ENCODE measurements around the gene AGRN.

Gene AGRN

GRCh38 chr1:1033731-1034438, 14.0 kb downstream of the AGRN start:
- no peak for TF ChIP-seq CTCF (IDR thresholded peaks at IDR 0.05; ENCODE audit: low read depth, low read length, missing control alignments)
- in situ Hi-C loops (cut with HindIII; ENCODE audit: low sequenced_read_pairs): no loop called here
- no peak for DNase-seq (ENCODE audit: low read depth)
- peak overlapping the region; percentile 23 for H3K4me3 ChIP-seq (ENCODE audit: low read depth, low read length)

GRCh38 chr1:1034439-1034781, 14.5 kb downstream of the AGRN start:
- TF ChIP-seq CTCF (IDR thresholded peaks at IDR 0.05; ENCODE audit: low read depth, low read length, missing control alignments): no peak
- no peak for DNase-seq (ENCODE audit: low read depth)
- no peak overlapping the region for H3K4me3 ChIP-seq (ENCODE audit: low read depth, low read length)
- in situ Hi-C loops (cut with HindIII; ENCODE audit: low sequenced_read_pairs): no loop called here

- no peak for DNase-seq (ENCODE audit: low read depth)
- no peak for TF ChIP-seq CTCF (IDR thresholded peaks at IDR 0.05; ENCODE audit: low read depth, low read length, missing control alignments)
- in situ Hi-C loops (cut with HindIII; ENCODE audit: low sequenced_read_pairs): no loop called here
- H3K4me3 ChIP-seq (ENCODE audit: low read depth, low read length): no peak overlapping the region
Observed at GRCh38 chr1:1035291-1035943, 15.5 kb downstream of the AGRN start.

- in situ Hi-C loops (cut with HindIII; ENCODE audit: low sequenced_read_pairs): no loop called here
- TF ChIP-seq CTCF (IDR thresholded peaks at IDR 0.05; ENCODE audit: low read depth, low read length, missing control alignments): no peak
- no peak for DNase-seq (ENCODE audit: low read depth)
Observed at GRCh38 chr1:1037366-1038327, 17.7 kb downstream of the AGRN start.

GRCh38 chr1:1038694-1039093, 18.8 kb downstream of the AGRN start:
- no peak for DNase-seq (ENCODE audit: low read depth)
- in situ Hi-C loops (cut with HindIII; ENCODE audit: low sequenced_read_pairs): no loop called here
- H3K4me3 ChIP-seq (ENCODE audit: low read depth, low read length): no peak overlapping the region
- no peak for TF ChIP-seq CTCF (IDR thresholded peaks at IDR 0.05; ENCODE audit: low read depth, low read length, missing control alignments)

More at GRCh38 chr1:1037366-1038327, 17.7 kb downstream of the AGRN start:
- H3K4me3 ChIP-seq (ENCODE audit: low read depth, low read length): no peak overlapping the region

- no peak for DNase-seq (ENCODE audit: low read depth)
- no peak for TF ChIP-seq CTCF (IDR thresholded peaks at IDR 0.05; ENCODE audit: low read depth, low read length, missing control alignments)
- H3K4me3 ChIP-seq (ENCODE audit: low read depth, low read length): no peak overlapping the region
- in situ Hi-C loops (cut with HindIII; ENCODE audit: low sequenced_read_pairs): no loop called here
Observed at GRCh38 chr1:1039145-1039910, 19.4 kb downstream of the AGRN start.

Data from astrocyte of the cerebellum (primary cell).